Neural crest cell (in vitro differentiated cells): ENCODE results near the gene NUMB. TPM values are rescaled to one million over a fixed set of nuclear protein-coding genes. Genes with fewer than 3 reads are reported as not detected.

Experiments used
- DNase-seq: peaks from one replicate; pipeline ENCODE4 v3.0.0; 2021; ENCODE audit warnings: low read depth, mixed read lengths, low spot score
- H3K27ac Mint-ChIP-seq: one replicate; pipeline ENCODE4 v1.8.0; 2021; ENCODE audit warnings: mild to moderate bottlenecking, mixed read lengths; ENCODE audit not compliant: unreplicated experiment
- H3K27me3 Mint-ChIP-seq: 2 replicates; pipeline ENCODE4 v1.8.0; 2021; ENCODE audit warnings: low read depth, mild to moderate bottlenecking, mixed read lengths
- H3K36me3 Mint-ChIP-seq: 2 replicates; pipeline ENCODE4 v1.8.0; 2021; ENCODE audit warnings: low read depth, mild to moderate bottlenecking, mixed read lengths
- H3K4me1 Mint-ChIP-seq: 2 replicates; pipeline ENCODE4 v1.8.0; 2021; ENCODE audit warnings: mixed read lengths
- H3K4me3 Mint-ChIP-seq: one replicate; pipeline ENCODE4 v1.8.0; 2021; ENCODE audit warnings: mild to moderate bottlenecking, mixed read lengths
- H3K9me3 Mint-ChIP-seq: 2 replicates; pipeline ENCODE4 v1.8.0; 2021; ENCODE audit warnings: mixed read lengths
- CTCF ChIP-seq: fragments of 200-600 bp; sonication (generic); conservative IDR thresholded peaks from 2 replicates; pipeline ENCODE4 v1.5.0; 2021; ENCODE audit warnings: antibody characterized with exemption, mild to moderate bottlenecking
- long read RNA-seq: library from polyadenylated mRNA; unstranded; transcript quantifications from one replicate; pipeline ENCODE4 v2.0.0, GENCODE V29; 2020
- total RNA-seq: library from RNA; stranded (reverse); gene quantifications from 2 replicates; pipeline ENCODE4 v1.2.1, GENCODE V29; 2021

NUMB gene
- total RNA-seq: 40.2 and 40.7 TPM in 2 replicates
- long read RNA-seq, transcript NUMB-211 (11 exons, 3,607 nt): major isoform, 8 of 44 reads
- long read RNA-seq, partial matches to known transcripts: 8 of 44 reads
- long read RNA-seq, other reads (novel, unspliced or antisense): 15 of 44 reads

- no peak for TF ChIP-seq CTCF
- peak; percentile 91 for DNase-seq
- Mint-ChIP-seq H3K27me3 (no peaks in the 10 kb centered on the region), H3K36me3 (no peaks in the 10 kb centered on the region), H3K4me3 (peak within 1 kb of the TSS; percentile 96), H3K27ac (peak within 1 kb of the TSS; percentile 94), H3K4me1 (peaks cover 32% of the 10 kb centered on the region), H3K9me3 (no peaks in the 10 kb centered on the region)
These were observed at the start of gene NUMB for GRCh38 chr14:73458183-73458976. TSS of gene NUMB (minus strand) at chr14:73458546. CDS start at chr14:73355751, 102,795 bp downstream.

- no peak for DNase-seq
- Mint-ChIP-seq H3K4me3 (no peak overlapping the region), H3K9me3 (no peaks in the 10 kb centered on the region), H3K27ac (no peak overlapping the region), H3K27me3 (no peaks in the 10 kb centered on the region), H3K4me1 (no peaks in the 10 kb centered on the region), H3K36me3 (peaks cover 4% of the 10 kb centered on the region)
- no peak for TF ChIP-seq CTCF
These were observed 45.3 kb upstream of the NUMB start for GRCh38 chr14:73503648-73504047.

- H3K27me3 Mint-ChIP-seq: no peaks in the 10 kb centered on the region
- H3K27ac Mint-ChIP-seq: no peak overlapping the region
- TF ChIP-seq CTCF: no peak
- no peak for DNase-seq
- peaks cover 6% of the 10 kb centered on the region for H3K36me3 Mint-ChIP-seq
- no peaks in the 10 kb centered on the region for H3K4me1 Mint-ChIP-seq
- no peak overlapping the region for H3K4me3 Mint-ChIP-seq
- H3K9me3 Mint-ChIP-seq: no peaks in the 10 kb centered on the region
These were observed 43.8 kb upstream of the NUMB start for GRCh38 chr14:73502017-73502619.

- H3K36me3 Mint-ChIP-seq: peaks cover 6% of the 10 kb centered on the region
- no peak overlapping the region for H3K4me3 Mint-ChIP-seq
- H3K27ac Mint-ChIP-seq: no peak overlapping the region
- H3K4me1 Mint-ChIP-seq: peaks cover 10% of the 10 kb centered on the region
- no peaks in the 10 kb centered on the region for H3K9me3 Mint-ChIP-seq
- no peaks in the 10 kb centered on the region for H3K27me3 Mint-ChIP-seq
- DNase-seq: no peak
- TF ChIP-seq CTCF: no peak
These were observed 42.0 kb upstream of the NUMB start for GRCh38 chr14:73500360-73500759.

DNA sequence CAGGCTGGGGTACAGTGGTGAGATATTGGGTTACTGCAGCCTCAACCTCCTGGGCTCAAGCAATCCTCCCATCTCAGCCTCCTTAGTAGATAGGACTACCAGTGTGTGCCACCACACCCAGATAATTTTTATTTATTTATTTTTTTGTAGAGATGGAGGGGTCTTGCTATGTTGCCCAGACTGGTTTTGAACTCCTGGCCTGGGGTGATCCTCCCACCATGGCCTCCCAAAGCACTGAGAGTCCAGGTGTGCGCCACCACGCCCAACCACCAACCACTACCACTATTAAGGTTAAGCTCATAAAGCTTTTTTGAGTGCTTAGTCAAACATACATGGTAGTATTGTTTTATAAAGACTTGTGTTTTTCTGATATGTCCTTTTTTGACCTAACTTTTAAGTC, 36.2 kb upstream of the NUMB start:
- no peak for DNase-seq
- Mint-ChIP-seq H3K36me3 (peaks cover 3% of the 10 kb centered on the region), H3K27ac (no peak overlapping the region), H3K9me3 (no peaks in the 10 kb centered on the region), H3K4me1 (peaks cover 42% of the 10 kb centered on the region), H3K4me3 (no peak overlapping the region), H3K27me3 (no peaks in the 10 kb centered on the region)
- no peak for TF ChIP-seq CTCF
